H1 (cell line): ENCODE data around the gene CDK10. TPM values are rescaled to one million over a fixed set of nuclear protein-coding genes. Genes with fewer than 3 reads are reported as not detected.

Experiments used
- EP300 ChIP-seq, 2 experiments: IDR thresholded peaks; 1 replicate in 1 of 2; 2 replicates in 1 of 2; pipeline ENCODE4 v1.6.1; 2011 to 2012; ENCODE audit warnings: low read depth in 2 of 2, low read length in 2 of 2, mild to moderate bottlenecking in 2 of 2, borderline replicate concordance in 1 of 2, inconsistent platforms in 1 of 2, moderate library complexity in 1 of 2
- EZH2 ChIP-seq: fragments of 200-600 bp; sonication (generic); IDR thresholded peaks from 2 replicates; pipeline ENCODE4 v1.7.1; 2012; ENCODE audit warnings: low read depth, mild to moderate bottlenecking, moderate library complexity, low read length, inconsistent platforms; ENCODE audit not compliant: severe bottlenecking
- GTF2F1 ChIP-seq: IDR thresholded peaks from 2 replicates; pipeline ENCODE4 v1.6.1; 2012; ENCODE audit warnings: low read depth, low read length, improper control_type of control experiment, borderline replicate concordance
- JUN ChIP-seq: IDR thresholded peaks from 2 replicates; pipeline ENCODE4 v1.6.1; 2011; ENCODE audit warnings: low read depth, mild to moderate bottlenecking, improper control_type of control experiment, low read length
- JUND ChIP-seq: IDR thresholded peaks from 2 replicates; pipeline ENCODE4 v1.6.1; 2011; ENCODE audit warnings: mild to moderate bottlenecking, improper control_type of control experiment, low read length
- KDM4A ChIP-seq: IDR thresholded peaks from one replicate; pipeline ENCODE4 v1.7.1; 2012; ENCODE audit warnings: low read depth, mild to moderate bottlenecking, moderate library complexity, low read length, inconsistent platforms; ENCODE audit not compliant: severe bottlenecking
- RFX5 ChIP-seq: IDR thresholded peaks from 2 replicates; pipeline ENCODE4 v1.6.1; 2011; ENCODE audit warnings: low read depth, low read length, improper control_type of control experiment, borderline replicate concordance
- RNF2 ChIP-seq: fragments of 200-900, 300-1000 bp; sonication (generic); IDR thresholded peaks from 2 replicates; pipeline ENCODE4 v1.7.1; 2016; ENCODE audit warnings: borderline replicate concordance, low read depth, mild to moderate bottlenecking, antibody characterized with exemption, low read length; ENCODE audit not compliant: poor library complexity, severe bottlenecking; ENCODE audit errors: missing control alignments
- SP2 ChIP-seq: IDR thresholded peaks from 2 replicates; pipeline ENCODE4 v1.6.1; 2012; ENCODE audit warnings: mild to moderate bottlenecking, low read length, inconsistent platforms
- SP4 ChIP-seq: IDR thresholded peaks from 2 replicates; pipeline ENCODE4 v1.6.1; 2012; ENCODE audit warnings: low read length, inconsistent platforms
- SRF ChIP-seq: IDR thresholded peaks from 2 replicates; pipeline ENCODE4 v1.6.1; 2011; ENCODE audit warnings: mild to moderate bottlenecking, low read depth, low read length, moderate library complexity
- polyA plus RNA-seq, 7 experiments: library from polyadenylated mRNA; depleted of rRNA in 3 of 7; stranded (reverse) in 5 of 7; unstranded in 2 of 7; fragments of >200 nt in 5 of 7; fragments of 200-250 nt in 2 of 7; gene quantifications; 1 replicate in 5 of 7; 2 replicates in 1 of 7; 4 replicates in 1 of 7; pipeline versions ENCODE4 v1.2.1 to v1.2.3, GENCODE V29; 2011 to 2013; ENCODE audit warnings: missing spikeins in 2 of 7, mixed read lengths in 2 of 7
- total RNA-seq: library from RNA; stranded (reverse); fragmentation: NEBNext Ultra II Directional; extraction: Animal tissue kit (Norgen Biotek cat#: 25700); gene quantifications from 2 replicates; pipeline ENCODE4 v1.2.1, GENCODE V29; 2021
- TF ChIP-seq, protein P1 (sequence below): fragments of 300-600 bp; sonication (generic); IDR thresholded peaks from 2 replicates; pipeline ENCODE4 v1.7.1; 2012; ENCODE audit warnings: low read length, moderate library complexity, mild to moderate bottlenecking, inconsistent platforms; ENCODE audit not compliant: insufficient replicate concordance

Gene CDK10
- total and polyA plus RNA-seq, 2 of the 8 experiments (the other 6 are each of a cell fraction or from before 2014, with no cell fraction given): 49.5 to 83.9 TPM

DNA sequence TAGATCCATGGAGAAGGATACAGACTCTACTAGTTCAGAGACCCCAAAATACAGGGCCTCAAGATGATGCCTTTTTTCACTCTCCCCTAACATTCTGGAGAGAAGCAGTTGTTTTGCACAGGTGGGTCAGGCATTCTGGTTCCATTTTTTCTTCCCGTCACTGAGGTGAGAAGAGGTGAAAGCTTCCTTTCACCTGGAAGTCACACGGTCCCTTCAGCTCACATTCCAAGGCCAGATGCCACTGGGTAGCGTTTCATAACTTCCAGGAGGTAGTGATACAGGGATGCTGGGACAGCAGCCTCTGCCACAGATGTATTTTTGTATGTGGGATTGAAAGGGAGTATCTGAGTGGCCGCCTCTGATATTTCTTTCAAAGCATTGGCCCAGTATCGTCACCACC lies 1.9 kb downstream of the CDK10 start (continued):
- TF ChIP-seq, protein P1, sequence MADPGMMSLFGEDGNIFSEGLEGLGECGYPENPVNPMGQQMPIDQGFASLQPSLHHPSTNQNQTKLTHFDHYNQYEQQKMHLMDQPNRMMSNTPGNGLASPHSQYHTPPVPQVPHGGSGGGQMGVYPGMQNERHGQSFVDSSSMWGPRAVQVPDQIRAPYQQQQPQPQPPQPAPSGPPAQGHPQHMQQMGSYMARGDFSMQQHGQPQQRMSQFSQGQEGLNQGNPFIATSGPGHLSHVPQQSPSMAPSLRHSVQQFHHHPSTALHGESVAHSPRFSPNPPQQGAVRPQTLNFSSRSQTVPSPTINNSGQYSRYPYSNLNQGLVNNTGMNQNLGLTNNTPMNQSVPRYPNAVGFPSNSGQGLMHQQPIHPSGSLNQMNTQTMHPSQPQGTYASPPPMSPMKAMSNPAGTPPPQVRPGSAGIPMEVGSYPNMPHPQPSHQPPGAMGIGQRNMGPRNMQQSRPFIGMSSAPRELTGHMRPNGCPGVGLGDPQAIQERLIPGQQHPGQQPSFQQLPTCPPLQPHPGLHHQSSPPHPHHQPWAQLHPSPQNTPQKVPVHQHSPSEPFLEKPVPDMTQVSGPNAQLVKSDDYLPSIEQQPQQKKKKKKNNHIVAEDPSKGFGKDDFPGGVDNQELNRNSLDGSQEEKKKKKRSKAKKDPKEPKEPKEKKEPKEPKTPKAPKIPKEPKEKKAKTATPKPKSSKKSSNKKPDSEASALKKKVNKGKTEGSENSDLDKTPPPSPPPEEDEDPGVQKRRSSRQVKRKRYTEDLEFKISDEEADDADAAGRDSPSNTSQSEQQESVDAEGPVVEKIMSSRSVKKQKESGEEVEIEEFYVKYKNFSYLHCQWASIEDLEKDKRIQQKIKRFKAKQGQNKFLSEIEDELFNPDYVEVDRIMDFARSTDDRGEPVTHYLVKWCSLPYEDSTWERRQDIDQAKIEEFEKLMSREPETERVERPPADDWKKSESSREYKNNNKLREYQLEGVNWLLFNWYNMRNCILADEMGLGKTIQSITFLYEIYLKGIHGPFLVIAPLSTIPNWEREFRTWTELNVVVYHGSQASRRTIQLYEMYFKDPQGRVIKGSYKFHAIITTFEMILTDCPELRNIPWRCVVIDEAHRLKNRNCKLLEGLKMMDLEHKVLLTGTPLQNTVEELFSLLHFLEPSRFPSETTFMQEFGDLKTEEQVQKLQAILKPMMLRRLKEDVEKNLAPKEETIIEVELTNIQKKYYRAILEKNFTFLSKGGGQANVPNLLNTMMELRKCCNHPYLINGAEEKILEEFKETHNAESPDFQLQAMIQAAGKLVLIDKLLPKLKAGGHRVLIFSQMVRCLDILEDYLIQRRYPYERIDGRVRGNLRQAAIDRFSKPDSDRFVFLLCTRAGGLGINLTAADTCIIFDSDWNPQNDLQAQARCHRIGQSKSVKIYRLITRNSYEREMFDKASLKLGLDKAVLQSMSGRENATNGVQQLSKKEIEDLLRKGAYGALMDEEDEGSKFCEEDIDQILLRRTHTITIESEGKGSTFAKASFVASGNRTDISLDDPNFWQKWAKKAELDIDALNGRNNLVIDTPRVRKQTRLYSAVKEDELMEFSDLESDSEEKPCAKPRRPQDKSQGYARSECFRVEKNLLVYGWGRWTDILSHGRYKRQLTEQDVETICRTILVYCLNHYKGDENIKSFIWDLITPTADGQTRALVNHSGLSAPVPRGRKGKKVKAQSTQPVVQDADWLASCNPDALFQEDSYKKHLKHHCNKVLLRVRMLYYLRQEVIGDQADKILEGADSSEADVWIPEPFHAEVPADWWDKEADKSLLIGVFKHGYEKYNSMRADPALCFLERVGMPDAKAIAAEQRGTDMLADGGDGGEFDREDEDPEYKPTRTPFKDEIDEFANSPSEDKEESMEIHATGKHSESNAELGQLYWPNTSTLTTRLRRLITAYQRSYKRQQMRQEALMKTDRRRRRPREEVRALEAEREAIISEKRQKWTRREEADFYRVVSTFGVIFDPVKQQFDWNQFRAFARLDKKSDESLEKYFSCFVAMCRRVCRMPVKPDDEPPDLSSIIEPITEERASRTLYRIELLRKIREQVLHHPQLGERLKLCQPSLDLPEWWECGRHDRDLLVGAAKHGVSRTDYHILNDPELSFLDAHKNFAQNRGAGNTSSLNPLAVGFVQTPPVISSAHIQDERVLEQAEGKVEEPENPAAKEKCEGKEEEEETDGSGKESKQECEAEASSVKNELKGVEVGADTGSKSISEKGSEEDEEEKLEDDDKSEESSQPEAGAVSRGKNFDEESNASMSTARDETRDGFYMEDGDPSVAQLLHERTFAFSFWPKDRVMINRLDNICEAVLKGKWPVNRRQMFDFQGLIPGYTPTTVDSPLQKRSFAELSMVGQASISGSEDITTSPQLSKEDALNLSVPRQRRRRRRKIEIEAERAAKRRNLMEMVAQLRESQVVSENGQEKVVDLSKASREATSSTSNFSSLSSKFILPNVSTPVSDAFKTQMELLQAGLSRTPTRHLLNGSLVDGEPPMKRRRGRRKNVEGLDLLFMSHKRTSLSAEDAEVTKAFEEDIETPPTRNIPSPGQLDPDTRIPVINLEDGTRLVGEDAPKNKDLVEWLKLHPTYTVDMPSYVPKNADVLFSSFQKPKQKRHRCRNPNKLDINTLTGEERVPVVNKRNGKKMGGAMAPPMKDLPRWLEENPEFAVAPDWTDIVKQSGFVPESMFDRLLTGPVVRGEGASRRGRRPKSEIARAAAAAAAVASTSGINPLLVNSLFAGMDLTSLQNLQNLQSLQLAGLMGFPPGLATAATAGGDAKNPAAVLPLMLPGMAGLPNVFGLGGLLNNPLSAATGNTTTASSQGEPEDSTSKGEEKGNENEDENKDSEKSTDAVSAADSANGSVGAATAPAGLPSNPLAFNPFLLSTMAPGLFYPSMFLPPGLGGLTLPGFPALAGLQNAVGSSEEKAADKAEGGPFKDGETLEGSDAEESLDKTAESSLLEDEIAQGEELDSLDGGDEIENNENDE: no peak
- TF ChIP-seq GTF2F1: no peak
- no peak for TF ChIP-seq RNF2
- TF ChIP-seq RFX5: no peak
- no peak for TF ChIP-seq EP300 (IDR thresholded peaks at IDR 0.05; ENCODE audit: borderline replicate concordance in 1 of 2, low read depth in 2 of 2, low read length in 2 of 2)
- no peak for TF ChIP-seq SRF
- no peak for TF ChIP-seq JUND
- no peak for TF ChIP-seq JUN
- no peak for TF ChIP-seq EZH2
- TF ChIP-seq KDM4A: no peak
- TF ChIP-seq SP2: no peak
- no peak for TF ChIP-seq SP4
